HepG2 (cell line): ENCODE data around the gene LARP4. TPM values are rescaled to one million over a fixed set of nuclear protein-coding genes. Genes with fewer than 3 reads are reported as not detected.

Experiments
- FOXK1 ChIP-seq: sonication (generic); formaldehyde crosslinking; IDR thresholded peaks from 2 replicates; pipeline ENCODE4 v1.4.0; 2020; ENCODE audit warnings: low read depth, missing genetic modification reagents, borderline replicate concordance
- GATAD1 ChIP-seq: IDR thresholded peaks from 2 replicates; pipeline ENCODE4 v1.6.1; 2016; ENCODE audit warnings: missing genetic modification reagents, missing compliant biosample characterization
- HCFC1 ChIP-seq: fragments of 150-350 bp; IDR thresholded peaks from 2 replicates; pipeline ENCODE4 v1.6.1; 2014; ENCODE audit warnings: low read depth, low read length
- MEIS1 ChIP-seq: sonication (generic); formaldehyde crosslinking; IDR thresholded peaks from 2 replicates; pipeline ENCODE4 v1.9.0; 2021; ENCODE audit warnings: mild to moderate bottlenecking, missing genetic modification reagents, moderate library complexity, borderline replicate concordance
- NR0B2 ChIP-seq: sonication (generic); formaldehyde crosslinking; IDR thresholded peaks from 2 replicates; pipeline ENCODE4 v1.4.0; 2020; ENCODE audit warnings: mild to moderate bottlenecking, missing genetic modification reagents
- PITX1 ChIP-seq: sonication (generic); formaldehyde crosslinking; IDR thresholded peaks from 2 replicates; pipeline ENCODE4 v1.5.1; 2020; ENCODE audit warnings: mild to moderate bottlenecking, missing genetic modification reagents
- POLR2AphosphoS2 ChIP-seq: IDR thresholded peaks from 2 replicates; pipeline ENCODE4 v1.6.1; 2011; ENCODE audit warnings: low read depth, low read length, improper control_type of control experiment
- RXRA ChIP-seq: sonication (generic); formaldehyde crosslinking; IDR thresholded peaks from 2 replicates; pipeline ENCODE4 v1.5.1; 2020; ENCODE audit warnings: missing genetic modification reagents
- SALL2 ChIP-seq: sonication (generic); formaldehyde crosslinking; IDR thresholded peaks from 2 replicates; pipeline ENCODE4 v1.8.1; 2023; ENCODE audit warnings: mild to moderate bottlenecking, missing genetic modification reagents, inconsistent platforms
- SRSF9 ChIP-seq: fragments of 200-400 bp; formaldehyde crosslinking; IDR thresholded peaks from 2 replicates; pipeline ENCODE4 v1.6.1; 2018; ENCODE audit warnings: borderline replicate concordance, mild to moderate bottlenecking, low read depth, low read length; ENCODE audit not compliant: insufficient read depth, poor library complexity, severe bottlenecking
- TMF1 ChIP-seq: sonication (generic); formaldehyde crosslinking; IDR thresholded peaks from 2 replicates; pipeline ENCODE4 v1.8.1; 2022; ENCODE audit warnings: low read depth, missing genetic modification reagents
- ZBTB1 ChIP-seq: sonication (generic); formaldehyde crosslinking; IDR thresholded peaks from 2 replicates; pipeline ENCODE4 v1.4.0; 2020; ENCODE audit warnings: missing genetic modification reagents, borderline replicate concordance
- ZBTB25 ChIP-seq: IDR thresholded peaks from 2 replicates; pipeline ENCODE4 v1.6.1; 2018; ENCODE audit warnings: missing genetic modification reagents
- ZNF17 ChIP-seq: sonication (generic); formaldehyde crosslinking; IDR thresholded peaks from 2 replicates; pipeline ENCODE4 v1.5.0; 2020; ENCODE audit warnings: mild to moderate bottlenecking, missing genetic modification reagents
- ZNF274 ChIP-seq: sonication (generic); formaldehyde crosslinking; IDR thresholded peaks from 2 replicates; pipeline ENCODE4 v1.5.1; 2020; ENCODE audit warnings: mild to moderate bottlenecking, missing genetic modification reagents
- ZNF383 ChIP-seq: sonication (generic); formaldehyde crosslinking; IDR thresholded peaks from 2 replicates; pipeline ENCODE4 v1.4.0; 2020; ENCODE audit warnings: missing genetic modification reagents, mild to moderate bottlenecking, borderline replicate concordance
- ZNF597 ChIP-seq: sonication (generic); formaldehyde crosslinking; IDR thresholded peaks from 2 replicates; pipeline ENCODE4 v1.5.0; 2020; ENCODE audit warnings: missing genetic modification reagents
- ZSCAN31 ChIP-seq: sonication (generic); formaldehyde crosslinking; IDR thresholded peaks from 2 replicates; pipeline ENCODE4 v1.5.0; 2020; ENCODE audit warnings: low read depth, mild to moderate bottlenecking, missing genetic modification reagents
- polyA plus RNA-seq, 8 experiments: library from polyadenylated mRNA; depleted of rRNA in 3 of 8; stranded (reverse) in 7 of 8; unstranded in 1 of 8; fragments of >200 nt; fragmentation: Illumina TruSeq in 4 of 8; extraction: Trizol in 4 of 8; gene quantifications; 2 replicates each; pipeline versions ENCODE4 v1.2.1 to v1.2.3, GENCODE V29; 2011 to 2016; ENCODE audit warnings: low read depth in 4 of 8, missing spikeins in 1 of 8, mixed read lengths in 1 of 8; ENCODE audit not compliant: insufficient read depth in 1 of 8
- total RNA-seq, 5 experiments: library from RNA; depleted of rRNA; stranded (reverse); fragments of >200 nt; fragmentation: Illumina TruSeq; extraction: Trizol; gene quantifications; 2 replicates each; pipeline ENCODE4 v1.2.3, GENCODE V29; 2016; ENCODE audit warnings: low read depth in 1 of 5
- TF ChIP-seq, protein P1 (sequence below): sonication (generic); formaldehyde crosslinking; IDR thresholded peaks from 2 replicates; pipeline ENCODE4; 2020; ENCODE audit warnings: missing genetic modification reagents, mild to moderate bottlenecking, borderline replicate concordance
- TF ChIP-seq, protein P2 (sequence below): sonication (generic); formaldehyde crosslinking; IDR thresholded peaks from 2 replicates; pipeline ENCODE4 v1.5.1; 2020; ENCODE audit warnings: missing genetic modification reagents, mild to moderate bottlenecking, borderline replicate concordance

Gene LARP4
- total and polyA plus RNA-seq, 2 of the 13 experiments (the other 11 are each of a cell fraction or from before 2014, with no cell fraction given), result 16.4 to 42.7 TPM

DNA sequence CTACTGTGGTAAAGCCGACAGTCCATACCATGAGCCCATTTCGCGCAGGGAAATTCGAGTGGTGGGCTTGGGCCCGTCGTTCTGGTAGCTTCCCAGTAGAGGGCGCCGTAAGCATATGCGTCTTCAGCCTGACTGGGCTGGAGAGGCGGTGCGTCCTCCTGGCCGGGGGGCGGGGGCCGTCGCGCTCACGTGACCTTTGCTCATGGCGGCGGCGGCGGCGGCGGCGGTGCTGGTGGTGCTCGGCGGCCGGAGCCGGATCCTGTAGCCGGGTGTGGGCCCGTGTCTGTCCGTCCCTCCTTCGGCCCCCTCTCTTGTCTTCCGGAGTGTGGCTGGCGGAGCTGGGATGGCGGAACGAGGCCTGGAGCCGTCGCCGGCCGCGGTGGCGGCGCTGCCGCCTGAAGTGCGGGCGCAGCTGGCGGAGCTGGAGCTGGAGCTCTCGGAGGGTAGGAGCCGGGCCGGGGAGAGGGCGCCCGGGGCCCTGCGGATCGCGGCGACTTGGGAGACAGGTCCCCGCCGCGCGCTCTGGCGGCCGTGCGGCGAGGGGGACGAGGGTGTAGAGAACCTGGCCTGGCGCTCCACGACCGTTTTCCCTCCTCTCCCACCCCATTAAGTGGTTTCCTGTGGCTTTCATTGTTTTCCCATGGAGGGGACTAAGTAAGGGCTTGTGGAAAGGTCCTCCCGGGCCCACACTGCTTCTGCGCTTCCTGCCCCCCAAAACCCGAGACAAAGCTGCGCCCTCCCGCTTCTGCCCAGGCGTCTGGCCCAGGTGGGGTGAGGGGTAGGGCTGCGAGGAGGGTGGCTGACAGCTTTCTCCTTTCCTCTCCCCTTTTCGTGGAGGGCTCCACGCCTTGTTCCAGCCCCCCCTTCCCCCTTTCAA lies 104.4 kb downstream of the LARP4 start, which contains the start of gene DIP2B (continued):
- TF ChIP-seq, protein P1, sequence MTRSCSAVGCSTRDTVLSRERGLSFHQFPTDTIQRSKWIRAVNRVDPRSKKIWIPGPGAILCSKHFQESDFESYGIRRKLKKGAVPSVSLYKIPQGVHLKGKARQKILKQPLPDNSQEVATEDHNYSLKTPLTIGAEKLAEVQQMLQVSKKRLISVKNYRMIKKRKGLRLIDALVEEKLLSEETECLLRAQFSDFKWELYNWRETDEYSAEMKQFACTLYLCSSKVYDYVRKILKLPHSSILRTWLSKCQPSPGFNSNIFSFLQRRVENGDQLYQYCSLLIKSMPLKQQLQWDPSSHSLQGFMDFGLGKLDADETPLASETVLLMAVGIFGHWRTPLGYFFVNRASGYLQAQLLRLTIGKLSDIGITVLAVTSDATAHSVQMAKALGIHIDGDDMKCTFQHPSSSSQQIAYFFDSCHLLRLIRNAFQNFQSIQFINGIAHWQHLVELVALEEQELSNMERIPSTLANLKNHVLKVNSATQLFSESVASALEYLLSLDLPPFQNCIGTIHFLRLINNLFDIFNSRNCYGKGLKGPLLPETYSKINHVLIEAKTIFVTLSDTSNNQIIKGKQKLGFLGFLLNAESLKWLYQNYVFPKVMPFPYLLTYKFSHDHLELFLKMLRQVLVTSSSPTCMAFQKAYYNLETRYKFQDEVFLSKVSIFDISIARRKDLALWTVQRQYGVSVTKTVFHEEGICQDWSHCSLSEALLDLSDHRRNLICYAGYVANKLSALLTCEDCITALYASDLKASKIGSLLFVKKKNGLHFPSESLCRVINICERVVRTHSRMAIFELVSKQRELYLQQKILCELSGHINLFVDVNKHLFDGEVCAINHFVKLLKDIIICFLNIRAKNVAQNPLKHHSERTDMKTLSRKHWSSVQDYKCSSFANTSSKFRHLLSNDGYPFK (CRISPR knock-in tag), result no peak
- TF ChIP-seq SRSF9 (no peak), ZBTB1 (CRISPR knock-in tag) (no peak), GATAD1 (peak; percentile 80), ZNF274 (no peak), POLR2AphosphoS2 (no peak), NR0B2 (0 out of 2 replicates have a peak, but pooled peaks have one; percentile 67), FOXK1 (no peak), ZBTB25 (CRISPR knock-in tag) (no peak), PITX1 (CRISPR knock-in tag) (no peak), ZSCAN31 (peak; percentile 61), ZNF17 (CRISPR knock-in tag) (no peak), RXRA (0 out of 2 replicates have a peak, but pooled peaks have one; percentile 39), SALL2 (CRISPR knock-in tag) (peak; percentile 85; the same call in 1 of the 2 replicates), ZNF383 (CRISPR knock-in tag) (no peak), ZNF597 (CRISPR knock-in tag) (no peak), MEIS1 (no peak), TMF1 (peak; percentile 31; the same call in 1 of the 2 replicates), HCFC1 (no peak)
- TF ChIP-seq, protein P2, sequence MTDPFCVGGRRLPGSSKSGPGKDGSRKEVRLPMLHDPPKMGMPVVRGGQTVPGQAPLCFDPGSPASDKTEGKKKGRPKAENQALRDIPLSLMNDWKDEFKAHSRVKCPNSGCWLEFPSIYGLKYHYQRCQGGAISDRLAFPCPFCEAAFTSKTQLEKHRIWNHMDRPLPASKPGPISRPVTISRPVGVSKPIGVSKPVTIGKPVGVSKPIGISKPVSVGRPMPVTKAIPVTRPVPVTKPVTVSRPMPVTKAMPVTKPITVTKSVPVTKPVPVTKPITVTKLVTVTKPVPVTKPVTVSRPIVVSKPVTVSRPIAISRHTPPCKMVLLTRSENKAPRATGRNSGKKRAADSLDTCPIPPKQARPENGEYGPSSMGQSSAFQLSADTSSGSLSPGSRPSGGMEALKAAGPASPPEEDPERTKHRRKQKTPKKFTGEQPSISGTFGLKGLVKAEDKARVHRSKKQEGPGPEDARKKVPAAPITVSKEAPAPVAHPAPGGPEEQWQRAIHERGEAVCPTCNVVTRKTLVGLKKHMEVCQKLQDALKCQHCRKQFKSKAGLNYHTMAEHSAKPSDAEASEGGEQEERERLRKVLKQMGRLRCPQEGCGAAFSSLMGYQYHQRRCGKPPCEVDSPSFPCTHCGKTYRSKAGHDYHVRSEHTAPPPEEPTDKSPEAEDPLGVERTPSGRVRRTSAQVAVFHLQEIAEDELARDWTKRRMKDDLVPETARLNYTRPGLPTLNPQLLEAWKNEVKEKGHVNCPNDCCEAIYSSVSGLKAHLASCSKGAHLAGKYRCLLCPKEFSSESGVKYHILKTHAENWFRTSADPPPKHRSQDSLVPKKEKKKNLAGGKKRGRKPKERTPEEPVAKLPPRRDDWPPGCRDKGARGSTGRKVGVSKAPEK, result no peak
